IMR-90 (cell line): ENCODE results near the gene SPTSSB. TPM values are rescaled to one million over a fixed set of nuclear protein-coding genes. Genes with fewer than 3 reads are reported as not detected.

Source experiments
- ATAC-seq: fragments of 200-7000 bp; cut with Tn5 transposase; 2 replicates; pipeline ENCODE4 v1.9.1; 2020; ENCODE audit warnings: low read depth, mild to moderate bottlenecking, moderate library complexity
- BruUV-seq: library from RNA; stranded (reverse); fragments of 400-500 nt; replicated peaks from 2 replicates; lab custom pipeline; 2021; lab: Mats Ljungman, UMichigan
- CTCF ChIA-PET: fragments of 300-600 bp; formaldehyde crosslinking; extraction: SDS; loops from one replicate; lab custom pipeline; 2021; ENCODE audit warnings: antibody characterized with exemption; lab: Yijun Ruan, JAX
- POLR2A ChIA-PET: fragments of 300-600 bp; sonication (Branson Sonifier 250); formaldehyde crosslinking; loops from one replicate; lab custom pipeline; 2022; ENCODE audit warnings: antibody characterized with exemption; ENCODE audit not compliant: unreplicated experiment; lab: Charles Lee
- DNase-seq: peaks from one replicate; pipeline ENCODE4 v3.0.0; 2013
- H2AFZ ChIP-seq: replicated peaks from 2 replicates; pipeline ENCODE3; 2013; ENCODE audit warnings: low read length, mild to moderate bottlenecking; ENCODE audit not compliant: poor library complexity
- H2AK5ac ChIP-seq: 2 replicates; pipeline ENCODE4 v1.6.1; 2013; ENCODE audit warnings: low read depth, low read length, inconsistent platforms
- H2AK9ac ChIP-seq: replicated peaks from 2 replicates; pipeline ENCODE3; 2013; ENCODE audit warnings: mild to moderate bottlenecking, low read depth, low read length, moderate library complexity; ENCODE audit not compliant: poor library complexity
- H2BK120ac ChIP-seq: 2 replicates; pipeline ENCODE4 v1.6.1; 2013; ENCODE audit warnings: low read depth, low read length, inconsistent platforms
- H2BK15ac ChIP-seq: 3 replicates; pipeline ENCODE4 v1.6.1; 2013; ENCODE audit warnings: low read depth, low read length, inconsistent platforms
- H2BK20ac ChIP-seq: 2 replicates; pipeline ENCODE4 v1.6.1; 2013; ENCODE audit warnings: low read depth, mild to moderate bottlenecking, inconsistent platforms, low read length, moderate library complexity
- H2BK5ac ChIP-seq: 2 replicates; pipeline ENCODE4 v1.6.1; 2013; ENCODE audit warnings: mild to moderate bottlenecking, low read depth, low read length, inconsistent platforms; ENCODE audit not compliant: poor library complexity, severe bottlenecking
- H3K14ac ChIP-seq: replicated peaks from 2 replicates; pipeline ENCODE4 v1.6.1; 2013; ENCODE audit warnings: low read depth, low read length, inconsistent platforms
- H3K18ac ChIP-seq: 2 replicates; pipeline ENCODE4 v1.6.1; 2013; ENCODE audit warnings: low read depth, low read length, control low read depth
- H3K23ac ChIP-seq: 2 replicates; pipeline ENCODE4 v1.6.1; 2013; ENCODE audit warnings: low read depth, low read length, inconsistent platforms
- H3K27ac ChIP-seq: 2 replicates; pipeline ENCODE4 v1.5.1; 2013; ENCODE audit warnings: mild to moderate bottlenecking, control low read depth, low read length; ENCODE audit not compliant: insufficient read depth
- H3K27me3 ChIP-seq: 2 replicates; pipeline ENCODE4 v1.6.1; 2013; ENCODE audit warnings: low read length; ENCODE audit not compliant: control insufficient read depth, insufficient read depth
- H3K36me3 ChIP-seq: 2 replicates; pipeline ENCODE4 v1.6.1; 2013; ENCODE audit warnings: low read length, mixed read lengths; ENCODE audit not compliant: control insufficient read depth, insufficient read depth
- H3K4ac ChIP-seq: 2 replicates; pipeline ENCODE4 v1.6.1; 2013; ENCODE audit warnings: low read depth, low read length, inconsistent platforms
- H3K4me1 ChIP-seq: 2 replicates; pipeline ENCODE4 v1.6.1; 2013; ENCODE audit warnings: low read length, mixed read lengths; ENCODE audit not compliant: control insufficient read depth, insufficient read depth
- H3K4me2 ChIP-seq: 2 replicates; pipeline ENCODE4 v1.6.1; 2013; ENCODE audit warnings: low read depth, mild to moderate bottlenecking, control low read depth, low read length, moderate library complexity
- H3K4me3 ChIP-seq: 2 replicates; pipeline ENCODE4 v1.5.1; 2013; ENCODE audit warnings: low read depth, mild to moderate bottlenecking, control low read depth, low read length, moderate library complexity; ENCODE audit not compliant: insufficient read depth
- H3K56ac ChIP-seq: 2 replicates; pipeline ENCODE4 v1.6.1; 2013; ENCODE audit warnings: low read length, inconsistent platforms; ENCODE audit not compliant: insufficient read depth; ENCODE audit errors: extremely low read depth
- H3K79me1 ChIP-seq, 2 experiments: 2 replicates each; pipeline ENCODE4 v1.6.1; 2013; ENCODE audit warnings: low read length in 2 of 2, inconsistent platforms in 1 of 2, low read depth in 1 of 2
- H3K9ac ChIP-seq: 2 replicates; pipeline ENCODE4 v1.6.1; 2013; ENCODE audit warnings: low read depth, low read length, control low read depth
- H3K9me1 ChIP-seq: 2 replicates; pipeline ENCODE4 v1.6.1; 2013; ENCODE audit warnings: low read length, inconsistent platforms; ENCODE audit not compliant: insufficient read depth
- H3K9me3 ChIP-seq: 2 replicates; pipeline ENCODE4 v1.6.1; 2013; ENCODE audit warnings: low read length; ENCODE audit not compliant: control insufficient read depth, insufficient read depth
- H4K20me1 ChIP-seq: 2 replicates; pipeline ENCODE4 v1.6.1; 2013; ENCODE audit warnings: low read length, inconsistent platforms; ENCODE audit not compliant: insufficient read depth
- H4K5ac ChIP-seq: 2 replicates; pipeline ENCODE4 v1.6.1; 2013; ENCODE audit warnings: mild to moderate bottlenecking, low read depth, low read length, control low read depth
- H4K8ac ChIP-seq, 2 experiments: 2 replicates each; pipeline ENCODE4 v1.6.1; 2013; ENCODE audit warnings: low read depth in 2 of 2, low read length in 2 of 2, control low read depth in 1 of 2, inconsistent platforms in 1 of 2
- H4K91ac ChIP-seq: 2 replicates; pipeline ENCODE4 v1.6.1; 2013; ENCODE audit warnings: low read depth, low read length, inconsistent platforms; ENCODE audit not compliant: insufficient read depth
- BHLHE40 ChIP-seq: fragments of 150-350 bp; IDR thresholded peaks from 2 replicates; pipeline ENCODE4 v1.6.1; 2016; ENCODE audit warnings: mild to moderate bottlenecking, low read depth, low read length
- CEBPB ChIP-seq: IDR thresholded peaks from 2 replicates; pipeline ENCODE4 v1.6.1; 2012; ENCODE audit warnings: low read depth, low read length, improper control_type of control experiment
- CHD1 ChIP-seq: IDR thresholded peaks from 2 replicates; pipeline ENCODE4 v1.6.1; 2012; ENCODE audit warnings: low read depth, low read length, improper control_type of control experiment
- CTCF ChIP-seq: conservative IDR thresholded peaks from 2 replicates; pipeline ENCODE4 v1.5.1; 2012; ENCODE audit warnings: mild to moderate bottlenecking, low read depth, low read length, improper control_type of control experiment
- FOS ChIP-seq: fragments of 150-350 bp; IDR thresholded peaks from 2 replicates; pipeline ENCODE4 v1.6.1; 2016; ENCODE audit warnings: low read depth, low read length
- MAFK ChIP-seq: IDR thresholded peaks from 2 replicates; pipeline ENCODE4 v1.6.1; 2012; ENCODE audit warnings: low read depth, low read length, improper control_type of control experiment
- MAZ ChIP-seq: IDR thresholded peaks from 2 replicates; pipeline ENCODE4 v1.6.1; 2012; ENCODE audit warnings: low read depth, mild to moderate bottlenecking, low read length, improper control_type of control experiment, moderate library complexity, borderline replicate concordance
- MXI1 ChIP-seq: IDR thresholded peaks from 2 replicates; pipeline ENCODE4 v1.6.1; 2012; ENCODE audit warnings: low read depth, mild to moderate bottlenecking, low read length, moderate library complexity, borderline replicate concordance
- NFE2L2 ChIP-seq: fragments of 150-350 bp; IDR thresholded peaks from 2 replicates; pipeline ENCODE4 v1.6.1; 2016; ENCODE audit warnings: low read depth, mild to moderate bottlenecking, low read length
- POLR2A ChIP-seq: IDR thresholded peaks from 2 replicates; pipeline ENCODE4 v1.6.1; 2012; ENCODE audit warnings: mild to moderate bottlenecking, low read depth, low read length
- RAD21 ChIP-seq: IDR thresholded peaks from 2 replicates; pipeline ENCODE4 v1.6.1; 2012; ENCODE audit warnings: low read length, improper control_type of control experiment
- RCOR1 ChIP-seq: IDR thresholded peaks from 2 replicates; pipeline ENCODE4 v1.6.1; 2012; ENCODE audit warnings: mild to moderate bottlenecking, low read length, improper control_type of control experiment; ENCODE audit not compliant: insufficient replicate concordance
- RFX5 ChIP-seq: IDR thresholded peaks from 2 replicates; pipeline ENCODE4 v1.8.0; 2012; ENCODE audit warnings: low read depth, mild to moderate bottlenecking, low read length, moderate library complexity
- SMC3 ChIP-seq: fragments of 150-350 bp; IDR thresholded peaks from 2 replicates; pipeline ENCODE4 v1.6.1; 2016; ENCODE audit warnings: low read depth, mild to moderate bottlenecking, antibody characterized with exemption, low read length, moderate library complexity
- WGBS, 2 experiments: methylation state at CpG; one replicate each; pipeline versions ENCODE4 v1.1.5 to v1.1.7; 2013; ENCODE audit warnings: missing lambda C conversion rate in 2 of 2; ENCODE audit not compliant: insufficient read length in 1 of 2; ENCODE audit errors: extremely low coverage in 2 of 2; 5-methylcytosine and 5-hydroxymethylcytosine counted together
- dilution Hi-C: fragments of 300-500 bp; cut with HindIII; formaldehyde crosslinking; loops from one replicate; pipeline ENCODE4 v1.14.3; 2018; ENCODE audit warnings: low sequenced_read_pairs; ENCODE audit not compliant: unreplicated experiment
- in situ Hi-C: fragments of 300-500 bp; cut with MboI; formaldehyde crosslinking; loops from 3 replicates; pipeline ENCODE4 v1.14.3; 2019; ENCODE audit warnings: low sequenced_read_pairs, inconsistent platforms, mixed read lengths
- intact Hi-C: fragments of 100-400 bp; cut with micrococcal nuclease; formaldehyde crosslinking; loops from 2 replicates; pipeline ENCODE4 v1.10.0; 2022
- polyA plus RNA-seq, 3 experiments: library from polyadenylated mRNA; depleted of rRNA; stranded (reverse); fragments of >200 nt; gene quantifications; 2 replicates each; pipeline ENCODE4 v1.2.3, GENCODE V29; 2012; ENCODE audit warnings: low replicate concordance in 1 of 3
- total RNA-seq: library from RNA; depleted of rRNA; stranded (reverse); fragments of >200 nt; gene quantifications from 2 replicates; pipeline ENCODE4 v1.2.3, GENCODE V29; 2012
- TF ChIP-seq, protein P1 (sequence below): fragments of 150-350 bp; IDR thresholded peaks from 2 replicates; pipeline ENCODE4 v1.6.1; 2017; ENCODE audit warnings: mild to moderate bottlenecking, antibody characterized with exemption, low read length, low read depth
- TF ChIP-seq, protein P2 (sequence below): fragments of 150-350 bp; IDR thresholded peaks from 2 replicates; pipeline ENCODE4 v1.6.1; 2016; ENCODE audit warnings: low read depth, mild to moderate bottlenecking, low read length, moderate library complexity, borderline replicate concordance

Gene SPTSSB
- total and polyA plus RNA-seq, 2 of the 4 experiments (the other 2 are of a cell fraction): not detected

DNA sequence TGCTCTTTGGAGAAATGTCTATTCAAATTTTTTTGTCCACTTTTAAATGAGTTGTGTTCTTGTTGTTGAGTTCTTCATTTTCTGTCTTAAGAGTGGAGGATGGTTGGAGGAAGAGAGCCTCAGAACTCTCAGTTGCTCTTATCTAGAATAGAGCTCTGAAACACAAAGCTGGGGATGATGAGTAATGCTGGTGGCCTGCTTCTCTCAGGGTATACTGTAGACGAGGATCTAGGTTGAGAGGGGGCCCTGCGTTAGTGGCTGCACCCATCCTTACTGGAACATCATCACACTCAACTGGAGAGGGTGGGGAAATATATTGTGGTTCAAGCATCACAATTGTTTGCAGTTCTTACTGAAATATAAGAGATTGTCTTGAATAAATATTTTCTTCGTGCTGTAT lies 1.8 kb downstream of the SPTSSB start:
- no peak overlapping the region for H2AFZ ChIP-seq
- H4K20me1 ChIP-seq: no peaks in the 10 kb centered on the region; the same call in 1 of the 2 replicates
- intact Hi-C loops (no loop called here), in situ Hi-C loops (no loop called here), dilution Hi-C loops (no loop called here)
- no peak overlapping the region for H3K56ac ChIP-seq
- POLR2A ChIA-PET: no interaction called here
- no peak overlapping the region for H4K5ac ChIP-seq
- H3K27me3 ChIP-seq: peaks cover 29% of the 10 kb centered on the region
- H2AK9ac ChIP-seq: no peak overlapping the region
- no peak overlapping the region for H3K18ac ChIP-seq
- WGBS, 2 experiments: no CpG with 5 or more reads among the region's 3 CpGs
- no peak overlapping the region for H4K8ac ChIP-seq
- H2AK5ac ChIP-seq: no peak overlapping the region
- no peak overlapping the region for H2BK20ac ChIP-seq
- H3K9me1 ChIP-seq: no peaks in the 10 kb centered on the region
- no TSS peak for BruUV-seq
- no peak overlapping the region for H3K9ac ChIP-seq
- H3K4me1 ChIP-seq: no peaks in the 10 kb centered on the region
- no peak overlapping the region for H2BK15ac ChIP-seq
- H3K27ac ChIP-seq: no peak overlapping the region
- no peaks in the 10 kb centered on the region for H3K79me1 ChIP-seq
- TF ChIP-seq NFE2L2 (no peak), CEBPB (no peak), RFX5 (no peak), RAD21 (no peak), MAFK (no peak), CTCF (no peak), CHD1 (no peak), RCOR1 (no peak), FOS (no peak), BHLHE40 (no peak), SMC3 (no peak), MAZ (no peak), POLR2A (no peak), MXI1 (no peak)
- TF ChIP-seq, protein P1, sequence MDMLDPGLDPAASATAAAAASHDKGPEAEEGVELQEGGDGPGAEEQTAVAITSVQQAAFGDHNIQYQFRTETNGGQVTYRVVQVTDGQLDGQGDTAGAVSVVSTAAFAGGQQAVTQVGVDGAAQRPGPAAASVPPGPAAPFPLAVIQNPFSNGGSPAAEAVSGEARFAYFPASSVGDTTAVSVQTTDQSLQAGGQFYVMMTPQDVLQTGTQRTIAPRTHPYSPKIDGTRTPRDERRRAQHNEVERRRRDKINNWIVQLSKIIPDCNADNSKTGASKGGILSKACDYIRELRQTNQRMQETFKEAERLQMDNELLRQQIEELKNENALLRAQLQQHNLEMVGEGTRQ: no peak
- TF ChIP-seq, protein P2, sequence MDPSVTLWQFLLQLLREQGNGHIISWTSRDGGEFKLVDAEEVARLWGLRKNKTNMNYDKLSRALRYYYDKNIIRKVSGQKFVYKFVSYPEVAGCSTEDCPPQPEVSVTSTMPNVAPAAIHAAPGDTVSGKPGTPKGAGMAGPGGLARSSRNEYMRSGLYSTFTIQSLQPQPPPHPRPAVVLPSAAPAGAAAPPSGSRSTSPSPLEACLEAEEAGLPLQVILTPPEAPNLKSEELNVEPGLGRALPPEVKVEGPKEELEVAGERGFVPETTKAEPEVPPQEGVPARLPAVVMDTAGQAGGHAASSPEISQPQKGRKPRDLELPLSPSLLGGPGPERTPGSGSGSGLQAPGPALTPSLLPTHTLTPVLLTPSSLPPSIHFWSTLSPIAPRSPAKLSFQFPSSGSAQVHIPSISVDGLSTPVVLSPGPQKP: no peak
- no peaks in the 10 kb centered on the region for H3K36me3 ChIP-seq
- no peak overlapping the region for H3K4me3 ChIP-seq
- no peak overlapping the region for H2BK120ac ChIP-seq
- no peaks in the 10 kb centered on the region for H3K9me3 ChIP-seq
- H4K91ac ChIP-seq: no peak overlapping the region
- DNase-seq (no peak), ATAC-seq (no peak)
- H3K4ac ChIP-seq: no peak overlapping the region
- H3K23ac ChIP-seq: no peak overlapping the region
- H3K4me2 ChIP-seq: no peak overlapping the region
- no peak overlapping the region for H3K14ac ChIP-seq
- CTCF ChIA-PET: no interaction called here
- no peak overlapping the region for H2BK5ac ChIP-seq
